Uterus (tissue), 4 donors: ENCODE results near the gene HIPK2. TPM values are rescaled to one million over a fixed set of nuclear protein-coding genes. Genes with fewer than 3 reads are reported as not detected.

Experiments
- DNase-seq, 2 donors: peaks; one replicate each; pipeline ENCODE4 v3.0.0-alpha.2; 2019 to 2020
- H3K27ac ChIP-seq, 2 donors: fragments of 200-600 bp; sonication (generic); 1 replicate in 1 of 2; 2 replicates in 1 of 2; pipeline ENCODE4 v1.5.1; 2016 to 2018
- H3K27me3 ChIP-seq, 2 donors: fragments of 200-600 bp; sonication (generic); one replicate each; pipeline ENCODE4 v1.5.1; 2018 to 2019; ENCODE audit warnings: control low read depth in 1 of 2
- H3K36me3 ChIP-seq, 2 donors: fragments of 200-600 bp; sonication (generic); one replicate each; pipeline ENCODE4 v1.5.1; 2019; ENCODE audit warnings: control low read depth in 1 of 2
- H3K4me1 ChIP-seq, 2 donors: fragments of 200-600 bp; sonication (generic); one replicate each; pipeline ENCODE4 v1.5.1; 2018 to 2019; ENCODE audit warnings: control low read depth in 1 of 2
- H3K4me3 ChIP-seq, 2 donors: fragments of 200-600 bp; sonication (generic); 1 replicate in 1 of 2; 2 replicates in 1 of 2; pipeline ENCODE4 v1.5.1; 2018 to 2019; ENCODE audit warnings: mild to moderate bottlenecking in 1 of 2
- H3K9me3 ChIP-seq, 2 donors: fragments of 200-600 bp; sonication (generic); one replicate each; pipeline ENCODE4 v1.5.1; 2019; ENCODE audit warnings: control low read depth in 1 of 2
- CTCF ChIP-seq, 4 experiments: fragments of 200-600 bp in 2 of 4; fragments of 450-650 bp in 2 of 4; sonication (generic) in 2 of 4; IDR thresholded peaks; one replicate each; pipeline ENCODE4 v1.5.1; 2016 to 2019; ENCODE audit warnings: antibody characterized with exemption in 4 of 4, mild to moderate bottlenecking in 2 of 4, moderate library complexity in 1 of 4
- POLR2A ChIP-seq, 2 donors: fragments of 450-650 bp; IDR thresholded peaks; one replicate each; pipeline ENCODE4 v1.6.1; 2016; ENCODE audit warnings: antibody characterized with exemption in 2 of 2, mild to moderate bottlenecking in 1 of 2, moderate library complexity in 1 of 2
- intact Hi-C: fragments of 100-400 bp; cut with DNase I; formaldehyde crosslinking; loops from one replicate; pipeline ENCODE4 v1.15.1; 2023; ENCODE audit warnings: low total_unique reads
- total RNA-seq, 4 donors: library from RNA; depleted of rRNA in 3 of 4; stranded (reverse); fragments of >200 nt in 3 of 4; gene quantifications; one replicate each; pipeline versions ENCODE4 v1.1.0 to v1.2.4, GENCODE V29; 2014 to 2023
- donor health status: DM: yes; HTN: yes; CAD: no.

The HIPK2 gene
- total RNA-seq, 4 donors from 2014 or later = 9.4 to 65.8 (median 19.2) TPM

- Histone ChIP-seq H3K4me3 (no peak overlapping the region), H3K36me3 (no peaks in the 10 kb centered on the region), H3K27ac (no peak overlapping the region), H3K9me3 (no peaks in the 10 kb centered on the region), H3K4me1 (no peaks in the 10 kb centered on the region), H3K27me3 (no peaks in the 10 kb centered on the region)
- no peak for TF ChIP-seq POLR2A (IDR thresholded peaks at IDR 0.05)
- TF ChIP-seq CTCF (IDR thresholded peaks at IDR 0.05) = no peak
- no peak for DNase-seq
- intact Hi-C loops = no loop called here
Observed at GRCh38 chr7:139799586-139799985, 21.8 kb upstream of the HIPK2 start.

DNA sequence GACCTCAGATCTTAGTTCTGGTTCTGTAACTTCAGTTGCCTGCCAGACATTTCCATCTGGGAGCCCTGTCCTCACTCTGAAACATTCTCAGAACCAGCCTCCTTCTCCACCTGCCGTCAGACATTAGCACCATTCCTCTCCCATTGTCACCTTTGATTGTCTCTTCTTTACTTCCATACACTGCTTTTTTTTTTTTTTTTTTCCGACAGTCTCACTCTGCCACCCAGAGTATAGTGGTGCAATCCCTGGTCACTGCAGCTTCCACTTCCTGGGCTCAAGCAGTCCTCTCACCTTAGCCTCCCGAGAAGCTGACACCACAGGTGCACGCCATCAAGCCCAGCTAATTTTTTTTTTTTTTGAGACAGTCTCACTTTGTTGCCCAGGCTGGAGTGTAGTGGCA, 21.1 kb upstream of the HIPK2 start:
- DNase-seq = no peak
- intact Hi-C loops = no loop called here
- Histone ChIP-seq H3K4me1 (no peaks in the 10 kb centered on the region), H3K4me3 (no peak overlapping the region), H3K27me3 (no peaks in the 10 kb centered on the region), H3K27ac (no peak overlapping the region), H3K9me3 (no peaks in the 10 kb centered on the region), H3K36me3 (no peaks in the 10 kb centered on the region)
- TF ChIP-seq CTCF (IDR thresholded peaks at IDR 0.05) (no peak), POLR2A (IDR thresholded peaks at IDR 0.05) (no peak)

- no peak overlapping the region for H3K4me3 ChIP-seq
- intact Hi-C loops = no loop called here
- TF ChIP-seq CTCF (IDR thresholded peaks at IDR 0.05) (no peak), POLR2A (IDR thresholded peaks at IDR 0.05) (no peak)
- H3K27ac ChIP-seq = no peak overlapping the region
- no peaks in the 10 kb centered on the region for H3K4me1 ChIP-seq
- H3K36me3 ChIP-seq = no peaks in the 10 kb centered on the region
- no peak for DNase-seq
- no peaks in the 10 kb centered on the region for H3K27me3 ChIP-seq
- no peaks in the 10 kb centered on the region for H3K9me3 ChIP-seq
Observed at GRCh38 chr7:139798221-139798620, 20.4 kb upstream of the HIPK2 start.

DNA sequence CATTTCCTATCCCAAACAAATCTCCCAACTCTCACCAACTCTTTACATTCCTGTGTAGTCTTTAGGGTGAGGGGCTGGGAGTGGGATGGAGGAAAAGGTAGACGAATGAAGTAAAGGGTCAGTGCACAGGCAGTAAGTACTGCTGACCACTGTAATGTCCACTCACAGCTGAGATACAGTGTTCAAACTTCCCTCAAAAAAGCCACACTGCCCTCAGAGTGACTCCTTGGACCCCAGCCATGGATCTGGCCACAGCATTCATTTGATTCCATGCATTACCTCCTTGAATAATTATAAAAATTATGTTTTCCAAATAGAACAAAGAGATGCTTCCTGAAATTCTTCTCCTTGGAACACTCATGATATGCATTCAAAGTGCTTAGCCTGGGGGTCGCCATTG, 19.8 kb upstream of the HIPK2 start:
- Histone ChIP-seq H3K36me3 (no peaks in the 10 kb centered on the region), H3K27me3 (no peaks in the 10 kb centered on the region), H3K4me3 (no peak overlapping the region), H3K27ac (no peak overlapping the region), H3K4me1 (no peaks in the 10 kb centered on the region), H3K9me3 (no peaks in the 10 kb centered on the region)
- no peak for DNase-seq
- TF ChIP-seq POLR2A (IDR thresholded peaks at IDR 0.05) (no peak), CTCF (IDR thresholded peaks at IDR 0.05) (no peak)
- intact Hi-C loops = no loop called here

DNA sequence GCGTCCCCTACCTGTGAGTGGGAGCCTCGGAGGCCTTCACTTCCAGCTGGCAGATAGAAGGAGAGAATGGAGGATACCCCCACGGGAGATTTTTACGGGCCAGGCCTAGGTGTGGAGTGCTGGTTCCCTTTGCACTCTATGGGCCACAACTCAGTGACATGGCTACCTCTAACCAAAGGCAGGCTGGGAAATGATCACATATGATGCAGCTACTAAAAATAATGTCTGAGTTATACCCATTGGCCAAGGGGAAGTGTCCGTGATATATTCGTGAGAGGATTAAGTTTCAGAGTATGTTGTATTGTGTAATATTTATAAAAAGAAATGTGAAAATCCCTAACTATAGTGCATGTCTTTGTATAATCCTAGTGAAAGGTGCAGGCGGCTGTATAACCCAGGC, 13.5 kb upstream of the HIPK2 start:
- Histone ChIP-seq H3K9me3 (no peaks in the 10 kb centered on the region), H3K36me3 (no peaks in the 10 kb centered on the region), H3K27ac (no peak overlapping the region), H3K4me1 (no peaks in the 10 kb centered on the region), H3K4me3 (no peak overlapping the region), H3K27me3 (no peaks in the 10 kb centered on the region)
- intact Hi-C loops = no loop called here
- no peak for DNase-seq
- TF ChIP-seq CTCF (IDR thresholded peaks at IDR 0.05) (no peak), POLR2A (IDR thresholded peaks at IDR 0.05) (no peak)
